DMS114 treated with DMSO at 0.1 percent for 48 hours (cell line): ENCODE results near the gene APOBEC3A.

Experiments
- DNase-seq: peaks from one replicate; lab custom pipeline; 2025; ENCODE audit not compliant: unreplicated experiment; lab: John Stamatoyannopoulos, UW

Gene APOBEC3A

GRCh38 chr22:38957046-38957770 lies at the start of gene APOBEC3A:
Gene APOBEC3A (plus strand): TSS chr22:38957609. CDS start chr22:38957692, 83 bp downstream.
- no peak for DNase-seq

GRCh38 chr22:38907767-38908166 lies 49.6 kb upstream of the APOBEC3A start:
- no peak for DNase-seq

- no peak for DNase-seq
Observed at GRCh38 chr22:38911434-38911833, 46.0 kb upstream of the APOBEC3A start.

GRCh38 chr22:38919631-38920190 lies 37.7 kb upstream of the APOBEC3A start:
- no peak for DNase-seq

- DNase-seq = no peak
Observed at GRCh38 chr22:38921120-38921519, 36.3 kb upstream of the APOBEC3A start.

- DNase-seq = no peak
Observed at GRCh38 chr22:38921806-38922205, 35.6 kb upstream of the APOBEC3A start.

GRCh38 chr22:38923463-38924346 lies 33.7 kb upstream of the APOBEC3A start:
- no peak for DNase-seq

- DNase-seq = no peak
Observed at GRCh38 chr22:38924347-38924952, 33.0 kb upstream of the APOBEC3A start.

- DNase-seq = no peak
Observed at GRCh38 chr22:38925571-38926041, 31.8 kb upstream of the APOBEC3A start.

- DNase-seq = peak; percentile 66
Observed at GRCh38 chr22:38927033-38927781, 30.2 kb upstream of the APOBEC3A start.

GRCh38 chr22:38930512-38930911 lies 26.9 kb upstream of the APOBEC3A start:
- no peak for DNase-seq

GRCh38 chr22:38935023-38935422 lies 22.4 kb upstream of the APOBEC3A start:
- DNase-seq = no peak

- DNase-seq = no peak
Observed at GRCh38 chr22:38935616-38936015, 21.8 kb upstream of the APOBEC3A start.

- no peak for DNase-seq
Observed at GRCh38 chr22:38936562-38936961, 20.8 kb upstream of the APOBEC3A start.

- DNase-seq = no peak
Observed at GRCh38 chr22:38937036-38937435, 20.4 kb upstream of the APOBEC3A start.

- no peak for DNase-seq
Observed at GRCh38 chr22:38937541-38937940, 19.9 kb upstream of the APOBEC3A start.

- DNase-seq = no peak
Observed at GRCh38 chr22:38938221-38938620, 19.2 kb upstream of the APOBEC3A start.

- DNase-seq = no peak
Observed at GRCh38 chr22:38938925-38939324, 18.5 kb upstream of the APOBEC3A start.

- DNase-seq = no peak
Observed at GRCh38 chr22:38940811-38941384, 16.5 kb upstream of the APOBEC3A start.

GRCh38 chr22:38941488-38941987 lies 15.9 kb upstream of the APOBEC3A start:
- no peak for DNase-seq
